Measurements from ENCODE around the gene AJAP1.

AJAP1 gene

DNA sequence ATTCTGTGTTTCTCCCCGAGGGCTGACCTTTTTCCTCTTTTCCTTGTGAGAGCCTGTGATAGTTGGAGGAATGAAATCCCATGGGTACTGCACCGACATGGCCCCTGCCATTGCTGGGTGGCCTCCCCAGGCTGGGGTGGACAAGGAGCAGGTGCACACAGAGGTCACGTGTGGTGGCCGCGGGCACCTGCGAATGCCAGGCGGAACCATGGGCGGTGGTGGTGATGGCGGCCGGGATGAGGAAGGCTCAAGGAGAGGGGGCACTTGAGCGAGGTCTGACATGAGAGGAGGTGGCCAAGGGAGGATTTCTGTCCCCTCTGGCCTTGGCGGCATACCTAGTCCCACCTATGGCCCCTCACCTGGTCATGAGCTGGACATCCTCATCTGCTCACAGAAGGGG, 69.6 kb downstream of the AJAP1 start:
- H3K27ac ChIP-seq (ENCODE audit: low read length): no peak overlapping the region
- no peak overlapping the region for H3K4me3 ChIP-seq (ENCODE audit: low read length)
- H2AFZ ChIP-seq (ENCODE audit: low read length): no peak overlapping the region

GRCh38 chr1:4724695-4725250, 70.4 kb downstream of the AJAP1 start:
- Histone ChIP-seq H3K36me3 (replicated peaks; ENCODE audit: insufficient read depth, low read length) (no peaks in the 10 kb centered on the region), H3F3A (ENCODE audit: insufficient read depth, low read length) (no peaks in the 10 kb centered on the region), H3K27me3 (replicated peaks; ENCODE audit: insufficient read depth, low read length) (peaks cover 61% of the 10 kb centered on the region), H3K9me3 (replicated peaks; ENCODE audit: insufficient read depth, low read length) (no peaks in the 10 kb centered on the region), H3K4me1 (ENCODE audit: low read length) (no peaks in the 10 kb centered on the region), H3K9ac (ENCODE audit: low read length) (no peak overlapping the region), H3K4me2 (ENCODE audit: low read depth, low read length) (no peak overlapping the region), H3K27ac (ENCODE audit: low read length) (no peak overlapping the region), H3K4me3 (ENCODE audit: low read length) (no peak overlapping the region), H2AFZ (ENCODE audit: low read length) (no peak overlapping the region), H3K79me2 (ENCODE audit: low read length) (no peaks in the 10 kb centered on the region), H4K20me1 (ENCODE audit: insufficient read depth, low read length) (no peaks in the 10 kb centered on the region), H3K9me2 (replicated peaks; ENCODE audit: insufficient read depth, low read length) (no peaks in the 10 kb centered on the region)
- no peak for DNase-seq
- TF ChIP-seq EZH2 (optimal IDR thresholded peaks at IDR 0.05; ENCODE audit: low read depth, low read length) (no peak), EZH2phosphoT487 (IDR thresholded peaks at IDR 0.05; ENCODE audit: low read length) (no peak)
- TF ChIP-seq, protein P1, sequence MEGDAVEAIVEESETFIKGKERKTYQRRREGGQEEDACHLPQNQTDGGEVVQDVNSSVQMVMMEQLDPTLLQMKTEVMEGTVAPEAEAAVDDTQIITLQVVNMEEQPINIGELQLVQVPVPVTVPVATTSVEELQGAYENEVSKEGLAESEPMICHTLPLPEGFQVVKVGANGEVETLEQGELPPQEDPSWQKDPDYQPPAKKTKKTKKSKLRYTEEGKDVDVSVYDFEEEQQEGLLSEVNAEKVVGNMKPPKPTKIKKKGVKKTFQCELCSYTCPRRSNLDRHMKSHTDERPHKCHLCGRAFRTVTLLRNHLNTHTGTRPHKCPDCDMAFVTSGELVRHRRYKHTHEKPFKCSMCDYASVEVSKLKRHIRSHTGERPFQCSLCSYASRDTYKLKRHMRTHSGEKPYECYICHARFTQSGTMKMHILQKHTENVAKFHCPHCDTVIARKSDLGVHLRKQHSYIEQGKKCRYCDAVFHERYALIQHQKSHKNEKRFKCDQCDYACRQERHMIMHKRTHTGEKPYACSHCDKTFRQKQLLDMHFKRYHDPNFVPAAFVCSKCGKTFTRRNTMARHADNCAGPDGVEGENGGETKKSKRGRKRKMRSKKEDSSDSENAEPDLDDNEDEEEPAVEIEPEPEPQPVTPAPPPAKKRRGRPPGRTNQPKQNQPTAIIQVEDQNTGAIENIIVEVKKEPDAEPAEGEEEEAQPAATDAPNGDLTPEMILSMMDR (IDR thresholded peaks at IDR 0.05; ENCODE audit: low read length): no peak

More for the DNA sequence above, 69.6 kb downstream of the AJAP1 start:
- Histone ChIP-seq H3K4me2 (ENCODE audit: low read depth, low read length) (no peak overlapping the region), H3K9me3 (replicated peaks; ENCODE audit: insufficient read depth, low read length) (no peaks in the 10 kb centered on the region), H3K36me3 (replicated peaks; ENCODE audit: insufficient read depth, low read length) (no peaks in the 10 kb centered on the region), H3K9me2 (replicated peaks; ENCODE audit: insufficient read depth, low read length) (no peaks in the 10 kb centered on the region), H3K9ac (ENCODE audit: low read length) (no peak overlapping the region), H3F3A (ENCODE audit: insufficient read depth, low read length) (no peaks in the 10 kb centered on the region), H3K4me1 (ENCODE audit: low read length) (no peaks in the 10 kb centered on the region), H4K20me1 (ENCODE audit: insufficient read depth, low read length) (no peaks in the 10 kb centered on the region), H3K27me3 (replicated peaks; ENCODE audit: insufficient read depth, low read length) (peaks cover 61% of the 10 kb centered on the region), H3K79me2 (ENCODE audit: low read length) (no peaks in the 10 kb centered on the region)
- TF ChIP-seq, protein P1 (IDR thresholded peaks at IDR 0.05; ENCODE audit: low read length): no peak
- TF ChIP-seq EZH2 (optimal IDR thresholded peaks at IDR 0.05; ENCODE audit: low read depth, low read length) (no peak), EZH2phosphoT487 (IDR thresholded peaks at IDR 0.05; ENCODE audit: low read length) (no peak)
- no peak for DNase-seq

DNA sequence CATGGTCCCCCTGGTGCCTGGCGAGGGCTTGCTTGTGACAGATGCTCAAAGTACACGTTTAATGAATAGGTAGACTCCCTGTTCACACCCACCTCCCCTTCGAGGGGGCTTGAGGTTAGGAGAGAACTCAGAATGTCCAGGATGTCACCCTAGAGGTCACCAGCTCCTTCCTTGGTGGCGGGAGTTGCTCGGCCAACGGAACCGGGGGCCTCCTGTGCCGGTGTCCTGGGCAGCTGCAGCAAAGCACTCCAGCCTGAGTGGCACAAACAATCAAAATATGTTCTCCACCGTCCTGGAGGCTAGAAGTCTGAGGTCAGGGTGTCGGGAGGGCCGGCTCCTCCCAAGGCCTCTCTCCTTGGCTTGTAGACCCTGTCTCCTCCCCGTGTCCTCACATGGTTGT, 71.0 kb downstream of the AJAP1 start:
- Histone ChIP-seq H3K9me2 (replicated peaks; ENCODE audit: insufficient read depth, low read length) (no peaks in the 10 kb centered on the region), H3K27ac (ENCODE audit: low read length) (no peak overlapping the region), H3K79me2 (ENCODE audit: low read length) (no peaks in the 10 kb centered on the region), H3K27me3 (replicated peaks; ENCODE audit: insufficient read depth, low read length) (peaks cover 61% of the 10 kb centered on the region), H3K9me3 (replicated peaks; ENCODE audit: insufficient read depth, low read length) (no peaks in the 10 kb centered on the region), H2AFZ (ENCODE audit: low read length) (no peak overlapping the region), H3K9ac (ENCODE audit: low read length) (no peak overlapping the region), H3K4me2 (ENCODE audit: low read depth, low read length) (no peak overlapping the region), H3K4me1 (ENCODE audit: low read length) (no peaks in the 10 kb centered on the region), H3K4me3 (ENCODE audit: low read length) (no peak overlapping the region), H3K36me3 (replicated peaks; ENCODE audit: insufficient read depth, low read length) (no peaks in the 10 kb centered on the region), H3F3A (ENCODE audit: insufficient read depth, low read length) (no peaks in the 10 kb centered on the region), H4K20me1 (ENCODE audit: insufficient read depth, low read length) (no peaks in the 10 kb centered on the region)
- no peak for TF ChIP-seq EZH2phosphoT487 (IDR thresholded peaks at IDR 0.05; ENCODE audit: low read length)
- TF ChIP-seq EZH2 (optimal IDR thresholded peaks at IDR 0.05; ENCODE audit: low read depth, low read length): no peak
- TF ChIP-seq, protein P1 (IDR thresholded peaks at IDR 0.05; ENCODE audit: low read length): no peak
- DNase-seq: no peak

All from MM.1S (cell line).